ENCODE measurements around the gene MAB21L3.

Gene MAB21L3

DNA sequence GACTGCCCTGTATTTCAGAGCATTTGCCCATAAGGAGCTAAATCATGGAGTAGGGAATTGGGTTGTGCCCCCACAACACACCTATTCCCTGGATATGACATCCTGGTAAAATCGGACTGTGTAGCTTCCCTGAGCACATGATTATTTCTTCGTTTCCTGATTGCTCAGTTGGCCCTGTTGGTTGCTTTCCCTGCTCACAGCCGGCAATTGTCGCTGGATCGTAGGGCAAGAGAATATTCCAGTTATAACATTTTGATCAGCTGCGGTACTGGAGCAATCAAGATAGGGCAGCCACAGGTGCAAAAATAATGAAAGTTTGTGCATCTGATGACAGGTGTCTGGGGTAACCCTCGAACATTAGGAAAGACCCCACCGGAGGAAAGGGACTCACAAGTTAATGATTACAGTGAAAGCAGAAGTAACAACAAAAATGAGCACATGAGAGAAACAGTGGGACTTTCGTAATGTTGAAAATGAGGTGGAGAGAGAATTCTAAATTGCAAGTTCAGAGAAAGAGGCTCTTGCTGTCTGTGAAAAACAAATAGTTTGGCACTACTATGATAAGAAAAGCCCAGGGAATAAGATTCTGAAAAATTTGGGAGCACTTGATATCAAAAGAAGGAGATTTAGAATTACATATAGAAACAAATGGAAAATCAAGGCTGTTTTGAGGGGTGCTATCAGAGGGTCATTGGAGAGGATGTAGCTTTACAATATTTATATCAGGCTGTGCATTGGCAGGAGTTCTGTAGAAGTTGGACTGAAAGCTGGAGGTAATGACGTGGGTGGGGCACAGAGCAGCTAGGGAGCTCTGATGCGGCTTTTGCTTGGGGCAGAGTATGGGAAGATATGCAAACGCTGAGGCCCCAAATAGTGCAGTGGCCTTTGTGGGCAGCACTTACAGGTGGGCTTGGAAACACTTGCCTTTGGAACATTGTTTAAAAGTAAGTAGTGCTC, at the start of gene MAB21L3:
Gene MAB21L3 (plus strand): TSS at position 833 of the 957 bp plus-strand sequence. CDS start 1,217 bp downstream, outside the sequence.
- DNase-seq: no peak

GRCh38 chr1:116062201-116062600, 49.0 kb upstream of the MAB21L3 start:
- DNase-seq: no peak

DNA sequence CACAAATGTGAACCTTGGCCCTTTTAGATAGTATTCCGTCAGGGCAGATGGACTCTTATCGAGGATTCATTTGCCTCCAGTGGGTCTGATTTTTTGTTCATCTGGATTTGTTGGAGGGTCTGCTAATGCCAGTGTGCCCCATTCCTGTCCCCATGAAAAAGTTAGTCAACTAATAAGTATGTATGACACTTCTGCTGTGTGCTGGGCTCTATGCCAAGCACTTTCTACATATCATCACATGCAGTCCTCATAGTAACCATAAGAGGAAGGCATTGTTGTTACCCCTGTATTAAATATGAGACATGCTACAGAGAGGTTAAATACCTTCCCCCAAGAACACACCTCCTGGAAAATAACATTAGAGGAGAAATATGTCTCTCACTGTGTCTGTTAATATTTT, 46.6 kb upstream of the MAB21L3 start:
- DNase-seq: no peak

GRCh38 chr1:116066868-116067565, 44.2 kb upstream of the MAB21L3 start:
- no peak for DNase-seq

DNA sequence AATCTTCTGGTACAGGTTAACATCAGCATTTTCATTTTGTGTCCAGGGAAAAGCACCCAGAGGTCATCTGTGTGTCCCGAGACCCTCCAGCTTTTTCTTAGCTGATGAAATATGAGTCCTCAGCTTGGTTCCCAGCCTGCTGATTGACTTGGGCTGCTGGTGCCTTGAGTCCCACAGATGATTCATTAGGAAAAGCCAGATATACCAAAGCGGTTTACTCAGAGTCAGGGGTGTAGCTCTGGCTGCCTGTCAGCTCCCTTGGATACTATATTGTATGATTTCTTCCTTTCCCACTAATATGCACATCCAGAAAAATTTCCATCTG, 43.7 kb upstream of the MAB21L3 start:
- DNase-seq: no peak

- DNase-seq: no peak
Measured at GRCh38 chr1:116075575-116075974, 35.6 kb upstream of the MAB21L3 start.

DNA sequence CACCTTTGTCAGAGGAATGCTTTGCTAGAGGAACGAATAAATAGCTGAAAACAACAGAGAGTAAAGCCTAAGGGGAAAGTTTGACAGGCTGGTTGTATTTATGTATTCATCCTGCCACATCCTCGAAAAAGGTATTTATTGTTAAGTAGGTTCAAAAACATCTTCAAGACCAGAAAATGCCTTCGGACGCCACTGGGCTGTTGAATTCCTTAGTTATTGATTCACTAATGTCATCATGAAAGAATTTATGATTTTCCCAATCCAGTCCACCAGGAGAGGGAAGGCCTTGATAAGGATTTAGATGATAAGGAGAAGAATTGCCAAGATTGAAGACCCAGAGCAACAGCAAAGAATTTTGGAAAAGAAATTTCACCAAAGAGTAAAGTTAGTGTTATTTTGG, 35.2 kb upstream of the MAB21L3 start:
- no peak for DNase-seq

DNA sequence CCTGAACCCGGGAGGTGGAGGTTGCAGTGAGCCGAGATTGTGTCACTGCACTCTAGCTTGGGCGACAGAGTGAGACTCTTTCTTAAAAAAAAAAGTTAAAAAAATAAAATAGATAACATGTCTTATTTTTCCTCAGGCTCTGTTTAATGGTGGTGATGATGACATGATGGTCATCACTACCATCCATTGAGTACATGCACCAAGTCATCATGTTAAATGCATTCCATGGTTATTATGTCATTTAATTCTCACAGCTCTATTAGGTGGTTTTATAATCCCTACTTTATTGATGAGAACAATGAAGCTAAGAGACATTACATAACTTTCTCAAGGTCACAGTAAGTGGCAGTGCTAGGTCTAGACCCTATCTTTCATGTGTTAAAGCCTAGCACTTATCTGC, 34.4 kb upstream of the MAB21L3 start:
- DNase-seq: no peak

GRCh38 chr1:116078699-116079223, 32.4 kb upstream of the MAB21L3 start:
- DNase-seq: no peak

GRCh38 chr1:116087628-116088027, 23.6 kb upstream of the MAB21L3 start:
- no peak for DNase-seq

DNA sequence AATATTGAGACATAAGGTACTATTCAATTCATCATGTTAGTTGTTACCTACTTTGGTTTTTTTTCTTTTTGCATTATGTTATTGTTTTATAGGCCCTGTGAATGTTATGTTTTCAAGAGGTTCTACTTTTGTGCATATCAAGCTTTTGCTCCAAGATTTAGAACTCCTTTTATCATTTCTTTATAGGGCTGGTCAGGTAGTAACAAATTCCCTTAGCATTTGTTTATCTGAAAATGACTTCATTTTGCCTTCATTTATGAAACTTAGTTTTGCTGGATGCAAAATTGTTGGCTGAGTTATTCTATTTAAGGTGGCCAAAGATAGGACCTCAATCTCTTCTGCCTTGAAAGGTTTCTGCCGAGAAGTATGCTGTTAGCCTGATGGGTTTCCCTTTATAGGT, 21.3 kb upstream of the MAB21L3 start:
- DNase-seq: no peak

DNA sequence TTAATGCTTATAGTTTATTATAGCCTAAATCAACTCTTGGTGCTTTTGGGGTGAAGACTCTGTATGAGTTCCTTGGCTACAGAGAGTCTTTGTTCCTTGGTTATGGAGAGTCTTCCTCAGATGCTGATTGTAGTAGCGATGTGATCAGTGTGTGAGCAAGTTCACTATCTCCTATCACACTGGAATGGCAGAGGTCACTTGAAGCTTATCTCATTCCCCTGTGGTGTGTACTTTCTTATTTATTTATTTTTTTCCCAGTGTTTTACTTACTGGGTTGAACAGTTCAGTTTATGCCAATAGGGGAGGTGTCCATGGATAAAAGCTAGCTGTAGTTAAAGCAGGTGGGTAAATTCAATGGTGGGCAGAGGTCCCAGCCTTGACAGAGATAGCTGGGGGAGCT, 20.1 kb upstream of the MAB21L3 start:
- DNase-seq: no peak

DNA sequence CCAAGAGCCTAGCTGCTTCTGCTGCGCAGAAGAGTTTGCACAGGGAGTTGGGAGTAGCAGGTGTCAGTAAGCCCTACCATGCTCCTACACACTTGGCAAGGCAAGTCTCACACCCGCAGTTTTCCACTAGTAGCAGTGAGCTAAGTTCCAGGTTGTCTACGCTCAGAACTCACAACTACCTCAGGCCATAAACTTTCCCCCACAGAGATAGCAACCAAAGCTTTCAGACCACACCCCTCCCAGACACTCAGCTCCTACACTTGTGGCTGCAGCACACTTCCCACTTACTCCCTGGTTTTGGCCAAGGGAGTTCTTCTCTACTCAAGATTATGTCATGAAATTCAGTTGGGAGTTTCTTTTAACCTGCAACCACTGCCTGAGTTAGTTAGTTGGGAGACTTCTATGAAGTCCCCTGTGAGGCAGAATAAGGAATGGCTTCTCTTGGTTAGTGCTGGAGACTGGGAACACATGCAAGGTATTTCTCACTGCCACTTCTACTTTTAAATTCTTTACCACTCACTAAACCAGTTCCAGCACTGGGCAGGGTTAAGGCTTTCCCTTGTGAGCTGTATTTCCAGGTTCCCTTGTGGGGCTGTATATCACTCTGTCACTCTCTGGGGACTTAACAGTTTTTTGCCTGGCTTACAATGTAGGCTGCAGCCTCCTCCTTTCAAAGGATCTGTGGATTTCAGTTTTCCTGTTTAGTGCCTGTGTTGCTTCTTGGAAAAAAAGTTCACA, 18.3 kb upstream of the MAB21L3 start:
- DNase-seq: no peak

- no peak for DNase-seq
Measured at GRCh38 chr1:116095027-116095426, 16.2 kb upstream of the MAB21L3 start.

DNA sequence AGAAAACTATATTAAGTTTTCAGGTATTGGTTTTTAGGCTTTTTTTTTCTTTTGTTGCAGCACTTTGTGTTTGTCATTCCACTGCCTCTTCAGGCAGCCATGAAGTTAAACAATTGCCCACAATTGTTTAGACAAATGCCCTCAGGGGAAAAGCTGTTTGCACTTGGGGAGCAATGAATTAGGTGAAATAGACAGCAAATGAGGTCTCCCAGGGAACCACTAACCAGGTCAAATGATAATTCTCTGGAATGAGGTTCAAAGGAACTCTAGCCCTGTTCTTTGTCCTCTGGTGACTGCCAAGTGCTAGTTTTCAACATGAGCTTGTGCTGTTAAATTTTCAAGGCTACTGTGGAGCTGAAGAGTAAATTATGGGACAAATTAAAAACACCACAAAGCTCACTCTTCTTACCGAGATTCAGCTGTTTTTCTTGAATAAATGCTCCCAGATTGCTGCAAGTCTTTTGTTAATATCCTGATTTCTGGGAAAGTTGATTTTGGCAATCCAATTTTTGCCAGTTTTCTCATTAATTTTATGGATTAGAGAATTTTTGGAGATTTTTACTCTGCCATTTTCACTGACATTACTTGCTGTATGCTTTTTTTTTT, 15.1 kb upstream of the MAB21L3 start:
- DNase-seq: no peak

- DNase-seq: no peak
Measured at GRCh38 chr1:116097626-116098025, 13.6 kb upstream of the MAB21L3 start.

- DNase-seq: no peak
Measured at GRCh38 chr1:116099379-116099778, 11.8 kb upstream of the MAB21L3 start.

DNA sequence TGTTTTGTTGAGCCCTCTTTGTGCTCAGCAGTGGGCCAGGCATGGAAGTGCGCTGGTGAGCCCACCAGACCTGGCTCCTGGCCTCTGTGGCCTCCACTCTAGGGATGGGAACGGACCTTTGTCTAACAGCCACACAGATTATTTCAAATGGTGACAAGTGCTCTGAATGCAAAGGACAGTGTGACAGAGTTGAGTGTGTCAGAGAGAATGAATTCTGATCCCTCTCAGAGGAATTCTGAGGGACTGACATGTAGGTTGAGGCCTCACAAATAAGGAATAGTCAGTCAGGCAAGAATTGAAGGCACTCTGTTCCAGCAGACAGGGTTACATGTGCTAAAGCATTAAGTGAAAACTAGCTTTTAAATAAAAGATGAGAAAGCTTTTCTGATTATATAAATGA, 11.3 kb upstream of the MAB21L3 start:
- DNase-seq: no peak

- DNase-seq: no peak
Measured at GRCh38 chr1:116104667-116105066, 6.5 kb upstream of the MAB21L3 start.

DNA sequence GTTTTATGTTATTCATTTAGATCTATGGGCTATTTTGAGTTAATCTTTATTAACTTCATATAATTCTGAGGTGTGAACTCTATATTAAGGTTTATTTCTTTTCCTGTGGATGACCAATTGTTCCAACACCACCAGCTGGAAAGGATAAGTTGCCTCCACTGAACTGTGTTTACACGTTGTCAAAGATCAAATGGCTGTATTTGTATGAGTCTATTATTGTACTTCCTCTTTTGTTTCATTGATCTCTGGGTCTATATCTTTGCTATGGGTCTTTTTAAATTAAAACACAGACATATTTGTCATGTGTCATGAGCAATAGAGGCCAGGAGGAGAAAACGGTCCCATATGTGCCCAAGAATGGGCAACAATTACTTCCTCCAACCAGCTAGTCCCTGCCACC, 5.2 kb upstream of the MAB21L3 start:
- DNase-seq: no peak

- DNase-seq: no peak
Measured at GRCh38 chr1:116106646-116107045, 4.6 kb upstream of the MAB21L3 start.

- no peak for DNase-seq
Measured at GRCh38 chr1:116107371-116107770, 3.8 kb upstream of the MAB21L3 start.

- no peak for DNase-seq
Measured at GRCh38 chr1:116111524-116112021, 374 bp downstream of the MAB21L3 start.

Measured in CD4-positive, alpha-beta T cell treated with Interleukin-17A for 4 hours (primary cell).